HepG2 (cell line): ENCODE measurements around the gene MLLT10. TPM values are rescaled to one million over a fixed set of nuclear protein-coding genes. Genes with fewer than 3 reads are reported as not detected.

Source experiments
- CBFB ChIP-seq: sonication (generic); formaldehyde crosslinking; IDR thresholded peaks from 2 replicates; pipeline ENCODE4 v1.4.0; 2020; ENCODE audit warnings: missing genetic modification reagents
- KDM5A ChIP-seq: fragments of 200-600 bp; sonication (generic); IDR thresholded peaks from 2 replicates; pipeline ENCODE4 v1.7.0; 2018; ENCODE audit warnings: antibody characterized with exemption, mild to moderate bottlenecking, low read length, borderline replicate concordance
- MBNL3 ChIP-seq: fragments of 250-450 bp; sonication (Bioruptor Pico); conservative IDR thresholded peaks from 2 replicates; pipeline ENCODE4 v1.8.0; 2022; ENCODE audit warnings: mild to moderate bottlenecking, inconsistent platforms
- MEIS1 ChIP-seq: sonication (generic); formaldehyde crosslinking; IDR thresholded peaks from 2 replicates; pipeline ENCODE4 v1.9.0; 2021; ENCODE audit warnings: mild to moderate bottlenecking, missing genetic modification reagents, moderate library complexity, borderline replicate concordance
- RAD21 ChIP-seq: fragments of 450-650 bp; formaldehyde crosslinking; IDR thresholded peaks from 2 replicates; pipeline ENCODE4 v1.5.0; 2020; ENCODE audit warnings: mild to moderate bottlenecking
- ZBTB1 ChIP-seq: sonication (generic); formaldehyde crosslinking; IDR thresholded peaks from 2 replicates; pipeline ENCODE4 v1.4.0; 2020; ENCODE audit warnings: missing genetic modification reagents, borderline replicate concordance
- ZNF143 ChIP-seq: sonication (generic); formaldehyde crosslinking; IDR thresholded peaks from 2 replicates; pipeline ENCODE4 v1.4.0; 2020; ENCODE audit warnings: missing genetic modification reagents
- ZNF3 ChIP-seq: IDR thresholded peaks from 2 replicates; pipeline ENCODE4 v1.7.0; 2017; ENCODE audit warnings: inconsistent platforms
- ZNF607 ChIP-seq: sonication (generic); formaldehyde crosslinking; IDR thresholded peaks from 2 replicates; pipeline ENCODE4 v1.5.1; 2020; ENCODE audit warnings: missing genetic modification reagents, mild to moderate bottlenecking, borderline replicate concordance
- ZNF772 ChIP-seq: sonication (generic); formaldehyde crosslinking; IDR thresholded peaks from 2 replicates; pipeline ENCODE4 v1.5.0; 2020; ENCODE audit warnings: mild to moderate bottlenecking, missing genetic modification reagents
- ZSCAN30 ChIP-seq: sonication (generic); formaldehyde crosslinking; IDR thresholded peaks from 2 replicates; pipeline ENCODE4 v1.5.0; 2020; ENCODE audit warnings: mild to moderate bottlenecking, missing genetic modification reagents
- polyA plus RNA-seq, 8 experiments: library from polyadenylated mRNA; depleted of rRNA in 3 of 8; stranded (reverse) in 7 of 8; unstranded in 1 of 8; fragments of >200 nt; fragmentation: Illumina TruSeq in 4 of 8; extraction: Trizol in 4 of 8; gene quantifications; 2 replicates each; pipeline versions ENCODE4 v1.2.1 to v1.2.3, GENCODE V29; 2011 to 2016; ENCODE audit warnings: low read depth in 4 of 8, missing spikeins in 1 of 8, mixed read lengths in 1 of 8; ENCODE audit not compliant: insufficient read depth in 1 of 8
- total RNA-seq, 5 experiments: library from RNA; depleted of rRNA; stranded (reverse); fragments of >200 nt; fragmentation: Illumina TruSeq; extraction: Trizol; gene quantifications; 2 replicates each; pipeline ENCODE4 v1.2.3, GENCODE V29; 2016; ENCODE audit warnings: low read depth in 1 of 5
- TF ChIP-seq, protein P1 (sequence below): IDR thresholded peaks from 2 replicates; pipeline ENCODE4 v1.6.1; 2018; ENCODE audit warnings: missing genetic modification reagents
- TF ChIP-seq, protein P2 (sequence below): sonication (generic); formaldehyde crosslinking; IDR thresholded peaks from 2 replicates; pipeline ENCODE4 v1.4.0; 2020; ENCODE audit warnings: mild to moderate bottlenecking, missing genetic modification reagents
- TF ChIP-seq, protein P3 (sequence below): sonication (generic); formaldehyde crosslinking; IDR thresholded peaks from 2 replicates; pipeline ENCODE4 v1.5.0; 2020; ENCODE audit warnings: missing genetic modification reagents
- TF ChIP-seq, protein P4 (sequence below): sonication (generic); formaldehyde crosslinking; IDR thresholded peaks from 2 replicates; pipeline ENCODE4 v1.4.0; 2020; ENCODE audit warnings: missing genetic modification reagents
- TF ChIP-seq, protein P5 (sequence below): IDR thresholded peaks from 2 replicates; pipeline ENCODE4 v1.4.0; 2020; ENCODE audit warnings: mild to moderate bottlenecking, missing genetic modification reagents
- TF ChIP-seq, protein P6 (sequence below): IDR thresholded peaks from 2 replicates; pipeline ENCODE4 v1.6.1; 2016

MLLT10 gene
- total and polyA plus RNA-seq, 2 of the 13 experiments (the other 11 are each of a cell fraction or from before 2014, with no cell fraction given): 51.3 to 84.1 TPM

DNA sequence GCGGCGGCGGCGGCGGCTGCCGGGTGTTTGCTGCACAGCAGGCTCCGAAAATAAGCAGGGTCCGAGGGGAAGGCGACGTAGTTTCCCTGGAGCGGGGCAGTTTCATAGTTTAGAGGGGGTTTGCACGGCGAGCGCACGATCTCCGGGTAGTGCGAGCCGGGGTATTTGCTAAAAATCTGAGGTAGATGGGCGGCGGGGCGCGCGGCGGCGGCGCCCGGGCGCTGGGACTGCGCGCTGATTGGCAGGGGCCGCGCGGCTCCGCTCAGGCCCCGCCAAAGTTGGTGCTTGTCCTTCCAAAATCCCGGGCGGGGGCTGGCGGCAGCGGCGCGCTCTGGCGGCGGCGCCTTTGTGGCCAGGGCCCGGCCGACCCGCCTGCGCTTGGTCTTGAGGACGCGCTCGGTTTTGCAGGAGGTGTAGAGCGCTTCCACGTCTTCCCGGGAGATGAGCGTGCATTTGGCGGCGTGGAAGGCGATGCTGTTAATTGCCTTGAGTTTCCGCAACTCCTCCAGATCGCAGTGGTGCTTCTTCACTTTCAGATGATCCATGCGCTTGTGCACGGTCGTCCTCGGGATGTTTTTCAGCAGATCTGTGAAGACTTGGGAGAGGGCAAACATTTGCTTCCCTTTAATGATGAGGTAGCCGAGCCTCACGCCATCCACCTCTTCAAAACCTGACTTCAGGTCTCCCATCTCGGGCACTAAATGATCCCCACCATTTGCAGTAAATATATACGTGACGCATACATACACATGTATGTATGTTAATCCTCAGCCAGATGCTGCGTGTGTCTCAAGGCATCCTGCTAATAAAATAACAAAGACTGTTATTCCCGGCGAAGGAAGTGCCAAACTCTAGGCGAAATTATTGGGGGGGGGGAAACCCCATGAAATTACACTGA lies 16.6 kb upstream of the MLLT10 start (continued):
- no peak for TF ChIP-seq ZNF3
- TF ChIP-seq, protein P1, sequence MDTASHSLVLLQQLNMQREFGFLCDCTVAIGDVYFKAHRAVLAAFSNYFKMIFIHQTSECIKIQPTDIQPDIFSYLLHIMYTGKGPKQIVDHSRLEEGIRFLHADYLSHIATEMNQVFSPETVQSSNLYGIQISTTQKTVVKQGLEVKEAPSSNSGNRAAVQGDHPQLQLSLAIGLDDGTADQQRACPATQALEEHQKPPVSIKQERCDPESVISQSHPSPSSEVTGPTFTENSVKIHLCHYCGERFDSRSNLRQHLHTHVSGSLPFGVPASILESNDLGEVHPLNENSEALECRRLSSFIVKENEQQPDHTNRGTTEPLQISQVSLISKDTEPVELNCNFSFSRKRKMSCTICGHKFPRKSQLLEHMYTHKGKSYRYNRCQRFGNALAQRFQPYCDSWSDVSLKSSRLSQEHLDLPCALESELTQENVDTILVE (CRISPR knock-in tag): peak; percentile 22; the same call in 1 of the 2 replicates
- TF ChIP-seq, protein P2, sequence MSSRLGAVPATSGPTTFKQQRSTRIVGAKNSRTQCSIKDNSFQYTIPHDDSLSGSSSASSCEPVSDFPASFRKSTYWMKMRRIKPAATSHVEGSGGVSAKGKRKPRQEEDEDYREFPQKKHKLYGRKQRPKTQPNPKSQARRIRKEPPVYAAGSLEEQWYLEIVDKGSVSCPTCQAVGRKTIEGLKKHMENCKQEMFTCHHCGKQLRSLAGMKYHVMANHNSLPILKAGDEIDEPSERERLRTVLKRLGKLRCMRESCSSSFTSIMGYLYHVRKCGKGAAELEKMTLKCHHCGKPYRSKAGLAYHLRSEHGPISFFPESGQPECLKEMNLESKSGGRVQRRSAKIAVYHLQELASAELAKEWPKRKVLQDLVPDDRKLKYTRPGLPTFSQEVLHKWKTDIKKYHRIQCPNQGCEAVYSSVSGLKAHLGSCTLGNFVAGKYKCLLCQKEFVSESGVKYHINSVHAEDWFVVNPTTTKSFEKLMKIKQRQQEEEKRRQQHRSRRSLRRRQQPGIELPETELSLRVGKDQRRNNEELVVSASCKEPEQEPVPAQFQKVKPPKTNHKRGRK: peak; percentile 41; the same call in 1 of the 2 replicates
- TF ChIP-seq MEIS1 (CRISPR knock-in tag): no peak
- TF ChIP-seq ZNF607 (CRISPR knock-in tag): no peak
- TF ChIP-seq, protein P3, sequence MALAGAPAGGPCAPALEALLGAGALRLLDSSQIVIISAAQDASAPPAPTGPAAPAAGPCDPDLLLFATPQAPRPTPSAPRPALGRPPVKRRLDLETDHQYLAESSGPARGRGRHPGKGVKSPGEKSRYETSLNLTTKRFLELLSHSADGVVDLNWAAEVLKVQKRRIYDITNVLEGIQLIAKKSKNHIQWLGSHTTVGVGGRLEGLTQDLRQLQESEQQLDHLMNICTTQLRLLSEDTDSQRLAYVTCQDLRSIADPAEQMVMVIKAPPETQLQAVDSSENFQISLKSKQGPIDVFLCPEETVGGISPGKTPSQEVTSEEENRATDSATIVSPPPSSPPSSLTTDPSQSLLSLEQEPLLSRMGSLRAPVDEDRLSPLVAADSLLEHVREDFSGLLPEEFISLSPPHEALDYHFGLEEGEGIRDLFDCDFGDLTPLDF (CRISPR knock-in tag): peak; percentile 63
- TF ChIP-seq ZBTB1 (CRISPR knock-in tag): no peak
- no peak for TF ChIP-seq CBFB (CRISPR knock-in tag)
- TF ChIP-seq, protein P4, sequence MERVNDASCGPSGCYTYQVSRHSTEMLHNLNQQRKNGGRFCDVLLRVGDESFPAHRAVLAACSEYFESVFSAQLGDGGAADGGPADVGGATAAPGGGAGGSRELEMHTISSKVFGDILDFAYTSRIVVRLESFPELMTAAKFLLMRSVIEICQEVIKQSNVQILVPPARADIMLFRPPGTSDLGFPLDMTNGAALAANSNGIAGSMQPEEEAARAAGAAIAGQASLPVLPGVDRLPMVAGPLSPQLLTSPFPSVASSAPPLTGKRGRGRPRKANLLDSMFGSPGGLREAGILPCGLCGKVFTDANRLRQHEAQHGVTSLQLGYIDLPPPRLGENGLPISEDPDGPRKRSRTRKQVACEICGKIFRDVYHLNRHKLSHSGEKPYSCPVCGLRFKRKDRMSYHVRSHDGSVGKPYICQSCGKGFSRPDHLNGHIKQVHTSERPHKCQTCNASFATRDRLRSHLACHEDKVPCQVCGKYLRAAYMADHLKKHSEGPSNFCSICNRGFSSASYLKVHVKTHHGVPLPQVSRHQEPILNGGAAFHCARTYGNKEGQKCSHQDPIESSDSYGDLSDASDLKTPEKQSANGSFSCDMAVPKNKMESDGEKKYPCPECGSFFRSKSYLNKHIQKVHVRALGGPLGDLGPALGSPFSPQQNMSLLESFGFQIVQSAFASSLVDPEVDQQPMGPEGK (CRISPR knock-in tag): peak; percentile 58
- TF ChIP-seq MBNL3 (CRISPR knock-in tag): no peak
- TF ChIP-seq, protein P5, sequence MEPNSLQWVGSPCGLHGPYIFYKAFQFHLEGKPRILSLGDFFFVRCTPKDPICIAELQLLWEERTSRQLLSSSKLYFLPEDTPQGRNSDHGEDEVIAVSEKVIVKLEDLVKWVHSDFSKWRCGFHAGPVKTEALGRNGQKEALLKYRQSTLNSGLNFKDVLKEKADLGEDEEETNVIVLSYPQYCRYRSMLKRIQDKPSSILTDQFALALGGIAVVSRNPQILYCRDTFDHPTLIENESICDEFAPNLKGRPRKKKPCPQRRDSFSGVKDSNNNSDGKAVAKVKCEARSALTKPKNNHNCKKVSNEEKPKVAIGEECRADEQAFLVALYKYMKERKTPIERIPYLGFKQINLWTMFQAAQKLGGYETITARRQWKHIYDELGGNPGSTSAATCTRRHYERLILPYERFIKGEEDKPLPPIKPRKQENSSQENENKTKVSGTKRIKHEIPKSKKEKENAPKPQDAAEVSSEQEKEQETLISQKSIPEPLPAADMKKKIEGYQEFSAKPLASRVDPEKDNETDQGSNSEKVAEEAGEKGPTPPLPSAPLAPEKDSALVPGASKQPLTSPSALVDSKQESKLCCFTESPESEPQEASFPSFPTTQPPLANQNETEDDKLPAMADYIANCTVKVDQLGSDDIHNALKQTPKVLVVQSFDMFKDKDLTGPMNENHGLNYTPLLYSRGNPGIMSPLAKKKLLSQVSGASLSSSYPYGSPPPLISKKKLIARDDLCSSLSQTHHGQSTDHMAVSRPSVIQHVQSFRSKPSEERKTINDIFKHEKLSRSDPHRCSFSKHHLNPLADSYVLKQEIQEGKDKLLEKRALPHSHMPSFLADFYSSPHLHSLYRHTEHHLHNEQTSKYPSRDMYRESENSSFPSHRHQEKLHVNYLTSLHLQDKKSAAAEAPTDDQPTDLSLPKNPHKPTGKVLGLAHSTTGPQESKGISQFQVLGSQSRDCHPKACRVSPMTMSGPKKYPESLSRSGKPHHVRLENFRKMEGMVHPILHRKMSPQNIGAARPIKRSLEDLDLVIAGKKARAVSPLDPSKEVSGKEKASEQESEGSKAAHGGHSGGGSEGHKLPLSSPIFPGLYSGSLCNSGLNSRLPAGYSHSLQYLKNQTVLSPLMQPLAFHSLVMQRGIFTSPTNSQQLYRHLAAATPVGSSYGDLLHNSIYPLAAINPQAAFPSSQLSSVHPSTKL (CRISPR knock-in tag): peak; percentile 29; the same call in 1 of the 2 replicates
- TF ChIP-seq ZSCAN30: no peak
- TF ChIP-seq ZNF143 (CRISPR knock-in tag): no peak
- TF ChIP-seq KDM5A: no peak
- no peak for TF ChIP-seq ZNF772 (CRISPR knock-in tag)
- TF ChIP-seq, protein P6, sequence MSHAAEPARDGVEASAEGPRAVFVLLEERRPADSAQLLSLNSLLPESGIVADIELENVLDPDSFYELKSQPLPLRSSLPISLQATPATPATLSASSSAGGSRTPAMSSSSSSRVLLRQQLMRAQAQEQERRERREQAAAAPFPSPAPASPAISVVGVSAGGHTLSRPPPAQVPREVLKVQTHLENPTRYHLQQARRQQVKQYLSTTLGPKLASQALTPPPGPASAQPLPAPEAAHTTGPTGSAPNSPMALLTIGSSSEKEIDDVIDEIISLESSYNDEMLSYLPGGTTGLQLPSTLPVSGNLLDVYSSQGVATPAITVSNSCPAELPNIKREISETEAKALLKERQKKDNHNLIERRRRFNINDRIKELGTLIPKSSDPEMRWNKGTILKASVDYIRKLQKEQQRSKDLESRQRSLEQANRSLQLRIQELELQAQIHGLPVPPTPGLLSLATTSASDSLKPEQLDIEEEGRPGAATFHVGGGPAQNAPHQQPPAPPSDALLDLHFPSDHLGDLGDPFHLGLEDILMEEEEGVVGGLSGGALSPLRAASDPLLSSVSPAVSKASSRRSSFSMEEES (CRISPR knock-in tag): no peak
- peak; percentile 58; the same call in 1 of the 2 replicates for TF ChIP-seq RAD21 (CRISPR knock-in tag)
